ENCODE results near the gene TOP1.
"Not testable (repeated sequence)": the region's sequence is repeated elsewhere in the genome, so short reads cannot be mapped to it uniquely, and the experiment has no call there.

Gene TOP1

GRCh38 chr20:41128317-41128716 is 99.7 kb downstream of the TOP1 start:
- not testable (repeated sequence) for DNase-seq (ENCODE audit: low read depth, low spot score)

- DNase-seq (ENCODE audit: low read depth, low spot score) = no peak
Observed at GRCh38 chr20:41131594-41132387, 103.2 kb downstream of the TOP1 start.

GRCh38 chr20:41132388-41132775 is 103.8 kb downstream of the TOP1 start:
- not testable (repeated sequence) for DNase-seq (ENCODE audit: low read depth, low spot score)

- DNase-seq (ENCODE audit: low read depth, low spot score) = no peak
Observed at GRCh38 chr20:41133709-41134361, 105.2 kb downstream of the TOP1 start.

GRCh38 chr20:41134362-41135186 is 106.0 kb downstream of the TOP1 start:
- no peak for DNase-seq (ENCODE audit: low read depth, low spot score)

GRCh38 chr20:41135187-41135887 is 106.7 kb downstream of the TOP1 start:
- DNase-seq (ENCODE audit: low read depth, low spot score) = peak; percentile 60

- DNase-seq (ENCODE audit: low read depth, low spot score) = no peak
Observed at GRCh38 chr20:41135888-41136679, 107.5 kb downstream of the TOP1 start.

GRCh38 chr20:41136680-41137613 is 108.3 kb downstream of the TOP1 start, which contains the start of gene PLCG1:
Gene PLCG1 (plus strand): TSS chr20:41137543. CDS start chr20:41137642, 99 bp downstream.
- peak; percentile 95 for DNase-seq (ENCODE audit: low read depth, low spot score)

GRCh38 chr20:41137614-41138474 is 109.2 kb downstream of the TOP1 start:
- DNase-seq (ENCODE audit: low read depth, low spot score) = peak; percentile 86

- DNase-seq (ENCODE audit: low read depth, low spot score) = peak; percentile 53
Observed at GRCh38 chr20:41138475-41139226, 110.0 kb downstream of the TOP1 start.

- DNase-seq (ENCODE audit: low read depth, low spot score) = no peak
Observed at GRCh38 chr20:41139227-41140093, 110.8 kb downstream of the TOP1 start.

- DNase-seq (ENCODE audit: low read depth, low spot score) = no peak
Observed at GRCh38 chr20:41140226-41141133, 111.9 kb downstream of the TOP1 start.

- DNase-seq (ENCODE audit: low read depth, low spot score) = no peak
Observed at GRCh38 chr20:41141153-41141815, 112.7 kb downstream of the TOP1 start.

GRCh38 chr20:41142245-41142644 is 113.6 kb downstream of the TOP1 start:
- DNase-seq (ENCODE audit: low read depth, low spot score) = no peak

- DNase-seq (ENCODE audit: low read depth, low spot score) = no peak
Observed at GRCh38 chr20:41142919-41143318, 114.3 kb downstream of the TOP1 start.

Measured in astrocyte of the hippocampus (primary cell).